Neural crest cell (in vitro differentiated cells): ENCODE results near the gene PPM1A. TPM values are rescaled to one million over a fixed set of nuclear protein-coding genes. Genes with fewer than 3 reads are reported as not detected.

Experiments
- DNase-seq: peaks from one replicate; pipeline ENCODE4 v3.0.0; 2021; ENCODE audit warnings: low read depth, mixed read lengths, low spot score
- H3K27ac Mint-ChIP-seq: one replicate; pipeline ENCODE4 v1.8.0; 2021; ENCODE audit warnings: mild to moderate bottlenecking, mixed read lengths; ENCODE audit not compliant: unreplicated experiment
- H3K27me3 Mint-ChIP-seq: 2 replicates; pipeline ENCODE4 v1.8.0; 2021; ENCODE audit warnings: low read depth, mild to moderate bottlenecking, mixed read lengths
- H3K36me3 Mint-ChIP-seq: 2 replicates; pipeline ENCODE4 v1.8.0; 2021; ENCODE audit warnings: low read depth, mild to moderate bottlenecking, mixed read lengths
- H3K4me1 Mint-ChIP-seq: 2 replicates; pipeline ENCODE4 v1.8.0; 2021; ENCODE audit warnings: mixed read lengths
- H3K4me3 Mint-ChIP-seq: one replicate; pipeline ENCODE4 v1.8.0; 2021; ENCODE audit warnings: mild to moderate bottlenecking, mixed read lengths
- H3K9me3 Mint-ChIP-seq: 2 replicates; pipeline ENCODE4 v1.8.0; 2021; ENCODE audit warnings: mixed read lengths
- CTCF ChIP-seq: fragments of 200-600 bp; sonication (generic); conservative IDR thresholded peaks from 2 replicates; pipeline ENCODE4 v1.5.0; 2021; ENCODE audit warnings: antibody characterized with exemption, mild to moderate bottlenecking
- total RNA-seq: library from RNA; stranded (reverse); gene quantifications from 2 replicates; pipeline ENCODE4 v1.2.1, GENCODE V29; 2021

Gene PPM1A
- total RNA-seq, 1 donor from 2014 or later = 35.5 TPM

- Mint-ChIP-seq H3K36me3 (peaks cover 3% of the 10 kb centered on the region), H3K27ac (no peak overlapping the region), H3K9me3 (no peaks in the 10 kb centered on the region), H3K4me1 (peaks cover 7% of the 10 kb centered on the region), H3K27me3 (peaks cover 78% of the 10 kb centered on the region), H3K4me3 (no peak overlapping the region)
- TF ChIP-seq CTCF = no peak
- no peak for DNase-seq
Observed at GRCh38 chr14:60344751-60345150, 95.7 kb downstream of the PPM1A start.

- H3K27ac Mint-ChIP-seq = no peak overlapping the region
- no peaks in the 10 kb centered on the region for H3K9me3 Mint-ChIP-seq
- no peak overlapping the region for H3K4me3 Mint-ChIP-seq
- no peak for TF ChIP-seq CTCF
- H3K27me3 Mint-ChIP-seq = peaks cover 84% of the 10 kb centered on the region
- peaks cover 3% of the 10 kb centered on the region for H3K36me3 Mint-ChIP-seq
- DNase-seq = no peak
- peaks cover 13% of the 10 kb centered on the region for H3K4me1 Mint-ChIP-seq
Observed at GRCh38 chr14:60346706-60347105, 97.7 kb downstream of the PPM1A start.

- Mint-ChIP-seq H3K9me3 (no peaks in the 10 kb centered on the region), H3K36me3 (peaks cover 3% of the 10 kb centered on the region), H3K4me3 (no peak overlapping the region), H3K4me1 (peaks cover 13% of the 10 kb centered on the region), H3K27ac (no peak overlapping the region), H3K27me3 (peaks cover 94% of the 10 kb centered on the region)
- TF ChIP-seq CTCF = no peak
- DNase-seq = no peak
Observed at GRCh38 chr14:60348211-60348610, 99.2 kb downstream of the PPM1A start.

Other genes with a start within 250 kb of the PPM1A start
- 79.6 and 84.6 TPM in 2 replicates for gene PCNX4, start 157.3 kb upstream of the PPM1A start, total RNA-seq
- 38.9 and 41.7 TPM in 2 replicates for gene DHRS7, start 83.8 kb upstream of the PPM1A start, total RNA-seq
- gene C14orf39, start 236.8 kb downstream of the PPM1A start, total RNA-seq = 0.56 and 1.4 TPM in 2 replicates